SK-N-SH (cell line): ENCODE results near the gene STRIT1.
A peak's percentile ranks its signal among the peaks of the same experiment; 100 is the strongest.

Source experiments
- CTCF ChIP-seq: fragments of 200-600 bp; sonication (generic); IDR thresholded peaks from 2 replicates; pipeline ENCODE4 v1.6.1; 2017; ENCODE audit warnings: antibody characterized with exemption, mild to moderate bottlenecking, moderate library complexity
- FOXM1 ChIP-seq: IDR thresholded peaks from 2 replicates; pipeline ENCODE4 v1.4.0; 2012; ENCODE audit warnings: low read depth, mild to moderate bottlenecking
- GATA2 ChIP-seq: sonication (generic); formaldehyde crosslinking; IDR thresholded peaks from 2 replicates; pipeline ENCODE4 v1.5.0; 2020; ENCODE audit warnings: mild to moderate bottlenecking, missing genetic modification reagents
- MXI1 ChIP-seq: IDR thresholded peaks from 2 replicates; pipeline ENCODE4 v1.6.1; 2012; ENCODE audit warnings: mild to moderate bottlenecking, low read depth, low read length, improper control_type of control experiment
- SIN3A ChIP-seq: IDR thresholded peaks from 2 replicates; pipeline ENCODE4 v1.6.1; 2012; ENCODE audit warnings: low read depth, mild to moderate bottlenecking, low read length, moderate library complexity, borderline replicate concordance
- TAF1 ChIP-seq: IDR thresholded peaks from 2 replicates; pipeline ENCODE4 v1.6.1; 2012; ENCODE audit warnings: low read depth, mild to moderate bottlenecking, low read length, moderate library complexity, borderline replicate concordance

- TF ChIP-seq GATA2 (CRISPR knock-in tag) (peak; percentile 61), CTCF (no peak), FOXM1 (no peak), SIN3A (no peak), TAF1 (no peak), MXI1 (no peak)
Observed at GRCh38 chr3:155329513-155330048, 36.1 kb upstream of the STRIT1 start.
